ENCODE results near the gene ARID3A. TPM values are rescaled to one million over a fixed set of nuclear protein-coding genes. Genes with fewer than 3 reads are reported as not detected.

The ARID3A gene
- total RNA-seq, 1 experiment from 2014 or later, result 28.9 TPM

DNA sequence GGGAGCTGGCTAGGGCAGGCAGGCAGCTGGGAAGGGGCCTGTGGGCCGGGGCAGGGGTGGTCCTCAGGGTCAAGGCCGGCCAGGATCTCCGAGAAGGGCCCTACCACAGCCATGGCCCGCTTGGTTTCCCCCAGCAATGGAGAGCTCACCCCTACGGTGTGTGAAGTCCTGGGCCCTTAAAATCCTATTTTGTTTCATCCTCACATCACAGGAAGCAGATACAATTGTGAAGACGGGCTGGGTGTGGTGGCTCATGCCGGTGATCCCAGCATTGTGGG is 23.8 kb upstream of the ARID3A start:
- TF ChIP-seq TCF7L2 (IDR thresholded peaks at IDR 0.05; ENCODE audit: low read depth, low read length) (no peak), POLR2AphosphoS5 (IDR thresholded peaks at IDR 0.05; ENCODE audit: low read depth, low read length) (no peak), SIN3A (IDR thresholded peaks at IDR 0.05; ENCODE audit: borderline replicate concordance, insufficient read depth, low read depth, low read length) (no peak)
- TF ChIP-seq, protein P1, sequence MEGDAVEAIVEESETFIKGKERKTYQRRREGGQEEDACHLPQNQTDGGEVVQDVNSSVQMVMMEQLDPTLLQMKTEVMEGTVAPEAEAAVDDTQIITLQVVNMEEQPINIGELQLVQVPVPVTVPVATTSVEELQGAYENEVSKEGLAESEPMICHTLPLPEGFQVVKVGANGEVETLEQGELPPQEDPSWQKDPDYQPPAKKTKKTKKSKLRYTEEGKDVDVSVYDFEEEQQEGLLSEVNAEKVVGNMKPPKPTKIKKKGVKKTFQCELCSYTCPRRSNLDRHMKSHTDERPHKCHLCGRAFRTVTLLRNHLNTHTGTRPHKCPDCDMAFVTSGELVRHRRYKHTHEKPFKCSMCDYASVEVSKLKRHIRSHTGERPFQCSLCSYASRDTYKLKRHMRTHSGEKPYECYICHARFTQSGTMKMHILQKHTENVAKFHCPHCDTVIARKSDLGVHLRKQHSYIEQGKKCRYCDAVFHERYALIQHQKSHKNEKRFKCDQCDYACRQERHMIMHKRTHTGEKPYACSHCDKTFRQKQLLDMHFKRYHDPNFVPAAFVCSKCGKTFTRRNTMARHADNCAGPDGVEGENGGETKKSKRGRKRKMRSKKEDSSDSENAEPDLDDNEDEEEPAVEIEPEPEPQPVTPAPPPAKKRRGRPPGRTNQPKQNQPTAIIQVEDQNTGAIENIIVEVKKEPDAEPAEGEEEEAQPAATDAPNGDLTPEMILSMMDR (IDR thresholded peaks at IDR 0.05), result no peak
- TF ChIP-seq, protein P2, sequence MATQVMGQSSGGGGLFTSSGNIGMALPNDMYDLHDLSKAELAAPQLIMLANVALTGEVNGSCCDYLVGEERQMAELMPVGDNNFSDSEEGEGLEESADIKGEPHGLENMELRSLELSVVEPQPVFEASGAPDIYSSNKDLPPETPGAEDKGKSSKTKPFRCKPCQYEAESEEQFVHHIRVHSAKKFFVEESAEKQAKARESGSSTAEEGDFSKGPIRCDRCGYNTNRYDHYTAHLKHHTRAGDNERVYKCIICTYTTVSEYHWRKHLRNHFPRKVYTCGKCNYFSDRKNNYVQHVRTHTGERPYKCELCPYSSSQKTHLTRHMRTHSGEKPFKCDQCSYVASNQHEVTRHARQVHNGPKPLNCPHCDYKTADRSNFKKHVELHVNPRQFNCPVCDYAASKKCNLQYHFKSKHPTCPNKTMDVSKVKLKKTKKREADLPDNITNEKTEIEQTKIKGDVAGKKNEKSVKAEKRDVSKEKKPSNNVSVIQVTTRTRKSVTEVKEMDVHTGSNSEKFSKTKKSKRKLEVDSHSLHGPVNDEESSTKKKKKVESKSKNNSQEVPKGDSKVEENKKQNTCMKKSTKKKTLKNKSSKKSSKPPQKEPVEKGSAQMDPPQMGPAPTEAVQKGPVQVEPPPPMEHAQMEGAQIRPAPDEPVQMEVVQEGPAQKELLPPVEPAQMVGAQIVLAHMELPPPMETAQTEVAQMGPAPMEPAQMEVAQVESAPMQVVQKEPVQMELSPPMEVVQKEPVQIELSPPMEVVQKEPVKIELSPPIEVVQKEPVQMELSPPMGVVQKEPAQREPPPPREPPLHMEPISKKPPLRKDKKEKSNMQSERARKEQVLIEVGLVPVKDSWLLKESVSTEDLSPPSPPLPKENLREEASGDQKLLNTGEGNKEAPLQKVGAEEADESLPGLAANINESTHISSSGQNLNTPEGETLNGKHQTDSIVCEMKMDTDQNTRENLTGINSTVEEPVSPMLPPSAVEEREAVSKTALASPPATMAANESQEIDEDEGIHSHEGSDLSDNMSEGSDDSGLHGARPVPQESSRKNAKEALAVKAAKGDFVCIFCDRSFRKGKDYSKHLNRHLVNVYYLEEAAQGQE (IDR thresholded peaks at IDR 0.05; ENCODE audit: insufficient read depth in 1 of 2, low read depth in 2 of 2, low read length in 1 of 2), result no peak
- in situ Hi-C loops (cut with HindIII; ENCODE audit: low pct_unique_long_range_greater_than_20kb, low sequenced_read_pairs), result no loop called here
- CTCF ChIA-PET, result no interaction called here
- H3K36me3 ChIP-seq (ENCODE audit: control insufficient read depth, insufficient read depth, low read length), result no peaks in the 10 kb centered on the region
- no peak for DNase-seq (ENCODE audit: low read depth, low spot score)
- H3K4me3 ChIP-seq (ENCODE audit: low read depth in 2 of 2, low read length in 2 of 2), result no peak overlapping the region
- no peaks in the 10 kb centered on the region for H3K27me3 ChIP-seq (ENCODE audit: control insufficient read depth, insufficient read depth, low read length)
- H3K4me1 ChIP-seq (ENCODE audit: control insufficient read depth, insufficient read depth, low read length), result no peaks in the 10 kb centered on the region
- no peak for ATAC-seq
- POLR2A ChIA-PET, result no interaction called here
- H3K9me3 ChIP-seq (ENCODE audit: control insufficient read depth, insufficient read depth, low read depth, low read length), result no peaks in the 10 kb centered on the region
- intact Hi-C loops (cut with micrococcal nuclease; ENCODE audit: unreplicated experiment), result no loop called here
- BruUV-seq (replicated peaks), result no TSS peak
- H3K27ac ChIP-seq (ENCODE audit: low read length), result no peak overlapping the region

DNA sequence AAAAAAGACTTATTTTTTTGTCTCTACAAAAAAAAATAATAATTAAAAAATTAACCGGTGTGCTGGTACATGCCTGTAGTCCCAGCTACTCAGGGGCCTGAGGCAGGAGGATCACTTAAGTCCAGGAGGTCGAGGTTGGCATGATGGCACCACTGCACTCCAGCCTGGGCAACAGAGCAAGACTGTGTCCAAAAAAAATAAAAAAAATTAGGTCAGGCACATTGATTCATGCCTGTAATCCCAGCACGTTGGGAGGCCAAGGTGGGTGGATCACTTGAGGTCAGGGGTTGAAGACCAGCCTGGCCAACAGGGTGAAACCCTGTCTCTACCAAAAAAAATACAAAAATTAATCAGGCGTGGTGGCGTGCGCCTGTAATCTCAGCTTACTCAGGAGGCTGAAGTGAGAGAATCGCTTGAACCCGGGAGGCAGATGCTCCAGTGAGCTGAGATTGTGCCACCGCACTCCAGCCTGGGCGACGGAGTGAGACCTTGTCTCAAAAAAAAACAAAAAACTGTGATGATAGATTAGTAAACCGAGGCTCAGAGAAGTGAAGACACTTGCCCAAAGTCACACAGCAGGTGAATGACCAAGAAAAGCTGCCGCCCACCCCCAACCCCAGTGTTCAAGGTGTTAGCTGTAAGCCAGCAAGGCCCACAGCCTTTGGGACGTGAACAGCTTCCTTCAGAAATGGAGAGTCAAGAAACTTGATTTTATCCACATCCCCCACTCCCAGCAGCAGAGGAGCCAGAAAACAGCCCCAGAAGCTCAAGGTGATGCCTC is 23.2 kb upstream of the ARID3A start:
- no peaks in the 10 kb centered on the region for H3K27me3 ChIP-seq (ENCODE audit: control insufficient read depth, insufficient read depth, low read length)
- H3K4me1 ChIP-seq (ENCODE audit: control insufficient read depth, insufficient read depth, low read length), result no peaks in the 10 kb centered on the region
- intact Hi-C loops (cut with micrococcal nuclease; ENCODE audit: unreplicated experiment) (no loop called here), in situ Hi-C loops (cut with HindIII; ENCODE audit: low pct_unique_long_range_greater_than_20kb, low sequenced_read_pairs) (no loop called here)
- no peak for TF ChIP-seq SIN3A (IDR thresholded peaks at IDR 0.05; ENCODE audit: borderline replicate concordance, insufficient read depth, low read depth, low read length)
- TF ChIP-seq TCF7L2 (IDR thresholded peaks at IDR 0.05; ENCODE audit: low read depth, low read length), result no peak
- TF ChIP-seq, protein P1 (IDR thresholded peaks at IDR 0.05), result no peak
- no peak for TF ChIP-seq POLR2AphosphoS5 (IDR thresholded peaks at IDR 0.05; ENCODE audit: low read depth, low read length)
- TF ChIP-seq, protein P2 (IDR thresholded peaks at IDR 0.05; ENCODE audit: insufficient read depth in 1 of 2, low read depth in 2 of 2, low read length in 1 of 2), result no peak
- ChIA-PET CTCF (no interaction called here), POLR2A (no interaction called here)
- ATAC-seq (no peak), DNase-seq (ENCODE audit: low read depth, low spot score) (no peak)
- no peaks in the 10 kb centered on the region for H3K36me3 ChIP-seq (ENCODE audit: control insufficient read depth, insufficient read depth, low read length)
- no TSS peak for BruUV-seq (replicated peaks)
- H3K27ac ChIP-seq (ENCODE audit: low read length), result no peak overlapping the region
- H3K9me3 ChIP-seq (ENCODE audit: control insufficient read depth, insufficient read depth, low read depth, low read length), result no peaks in the 10 kb centered on the region
- no peak overlapping the region for H3K4me3 ChIP-seq (ENCODE audit: low read depth in 2 of 2, low read length in 2 of 2)

Measured in Panc1 (cell line).